Measurements from ENCODE around the gene CTNNA1.
"Not testable (repeated sequence)": the region's sequence is repeated elsewhere in the genome, so short reads cannot be mapped to it uniquely, and the experiment has no call there.

The CTNNA1 gene

GRCh38 chr5:138770977-138771376, 17.8 kb downstream of the CTNNA1 start:
- Histone ChIP-seq H3F3A (ENCODE audit: low read depth) (no peaks in the 10 kb centered on the region), H3K9me3 (ENCODE audit: insufficient read depth, low read depth, low read length) (no peaks in the 10 kb centered on the region), H3K4me3 (ENCODE audit: low read length, poor library complexity, severe bottlenecking) (no peak overlapping the region), H3K4me2 (ENCODE audit: low read depth, low read length, poor library complexity, severe bottlenecking) (no peak overlapping the region), H2AFZ (ENCODE audit: low read length) (no peak overlapping the region), H3K9me2 (replicated peaks; ENCODE audit: low read depth, low read length) (no peaks in the 10 kb centered on the region), H3K79me2 (ENCODE audit: insufficient read depth, low read length) (no peaks in the 10 kb centered on the region), H3K4me1 (ENCODE audit: insufficient read depth, low read length, poor library complexity, severe bottlenecking) (no peaks in the 10 kb centered on the region), H3K9ac (ENCODE audit: low read depth, low read length, poor library complexity, severe bottlenecking) (no peak overlapping the region), H3K36me3 (ENCODE audit: insufficient read depth, low read length) (no peaks in the 10 kb centered on the region), H3K27me3 (ENCODE audit: insufficient read depth, low read length, poor library complexity, severe bottlenecking) (no peaks in the 10 kb centered on the region), H4K20me1 (ENCODE audit: insufficient read depth, low read length, poor library complexity, severe bottlenecking) (no peaks in the 10 kb centered on the region)
- TF ChIP-seq EZH2phosphoT487 (IDR thresholded peaks at IDR 0.05; ENCODE audit: borderline replicate concordance) (no peak), CTCF (conservative IDR thresholded peaks at IDR 0.05; ENCODE audit: low read length) (no peak)

GRCh38 chr5:138772986-138773594, 19.9 kb downstream of the CTNNA1 start:
- no peaks in the 10 kb centered on the region for H3K27me3 ChIP-seq (ENCODE audit: insufficient read depth, low read length, poor library complexity, severe bottlenecking)
- H3K9me2 ChIP-seq (replicated peaks; ENCODE audit: low read depth, low read length) = no peaks in the 10 kb centered on the region
- no peaks in the 10 kb centered on the region for H3F3A ChIP-seq (ENCODE audit: low read depth)
- H3K4me2 ChIP-seq (ENCODE audit: low read depth, low read length, poor library complexity, severe bottlenecking) = no peak overlapping the region
- H4K20me1 ChIP-seq (ENCODE audit: insufficient read depth, low read length, poor library complexity, severe bottlenecking) = no peaks in the 10 kb centered on the region
- no peak for TF ChIP-seq EZH2phosphoT487 (IDR thresholded peaks at IDR 0.05; ENCODE audit: borderline replicate concordance)
- TF ChIP-seq CTCF (conservative IDR thresholded peaks at IDR 0.05; ENCODE audit: low read length) = no peak
- H3K36me3 ChIP-seq (ENCODE audit: insufficient read depth, low read length) = no peaks in the 10 kb centered on the region
- H3K9ac ChIP-seq (ENCODE audit: low read depth, low read length, poor library complexity, severe bottlenecking) = no peak overlapping the region
- H3K9me3 ChIP-seq (ENCODE audit: insufficient read depth, low read depth, low read length) = no peaks in the 10 kb centered on the region
- H3K4me3 ChIP-seq (ENCODE audit: low read length, poor library complexity, severe bottlenecking) = no peak overlapping the region
- H3K4me1 ChIP-seq (ENCODE audit: insufficient read depth, low read length, poor library complexity, severe bottlenecking) = no peaks in the 10 kb centered on the region
- H2AFZ ChIP-seq (ENCODE audit: low read length) = no peak overlapping the region
- H3K79me2 ChIP-seq (ENCODE audit: insufficient read depth, low read length) = no peaks in the 10 kb centered on the region

GRCh38 chr5:138773624-138774023, 20.4 kb downstream of the CTNNA1 start:
- not testable (repeated sequence) for H3K9me2 ChIP-seq (replicated peaks; ENCODE audit: low read depth, low read length); H3K36me3 ChIP-seq (ENCODE audit: insufficient read depth, low read length)

GRCh38 chr5:138775034-138775433, 21.8 kb downstream of the CTNNA1 start:
- no peak for TF ChIP-seq CTCF (conservative IDR thresholded peaks at IDR 0.05; ENCODE audit: low read length)
- no peak for TF ChIP-seq EZH2phosphoT487 (IDR thresholded peaks at IDR 0.05; ENCODE audit: borderline replicate concordance)
- H3K79me2 ChIP-seq (ENCODE audit: insufficient read depth, low read length) = no peaks in the 10 kb centered on the region
- no peaks in the 10 kb centered on the region for H3F3A ChIP-seq (ENCODE audit: low read depth)
- H3K9me3 ChIP-seq (ENCODE audit: insufficient read depth, low read depth, low read length) = no peaks in the 10 kb centered on the region
- no peak overlapping the region for H2AFZ ChIP-seq (ENCODE audit: low read length)
- no peaks in the 10 kb centered on the region for H3K4me1 ChIP-seq (ENCODE audit: insufficient read depth, low read length, poor library complexity, severe bottlenecking)
- no peak overlapping the region for H3K4me3 ChIP-seq (ENCODE audit: low read length, poor library complexity, severe bottlenecking)
- H3K9me2 ChIP-seq (replicated peaks; ENCODE audit: low read depth, low read length) = no peaks in the 10 kb centered on the region
- H3K9ac ChIP-seq (ENCODE audit: low read depth, low read length, poor library complexity, severe bottlenecking) = no peak overlapping the region
- H3K4me2 ChIP-seq (ENCODE audit: low read depth, low read length, poor library complexity, severe bottlenecking) = no peak overlapping the region
- H3K36me3 ChIP-seq (ENCODE audit: insufficient read depth, low read length) = no peaks in the 10 kb centered on the region
- H4K20me1 ChIP-seq (ENCODE audit: insufficient read depth, low read length, poor library complexity, severe bottlenecking) = no peaks in the 10 kb centered on the region
- no peaks in the 10 kb centered on the region for H3K27me3 ChIP-seq (ENCODE audit: insufficient read depth, low read length, poor library complexity, severe bottlenecking)

More at GRCh38 chr5:138773624-138774023, 20.4 kb downstream of the CTNNA1 start:
- not testable (repeated sequence) for H3K9ac ChIP-seq (ENCODE audit: low read depth, low read length, poor library complexity, severe bottlenecking); H3K4me1 ChIP-seq (ENCODE audit: insufficient read depth, low read length, poor library complexity, severe bottlenecking); H3K4me3 ChIP-seq (ENCODE audit: low read length, poor library complexity, severe bottlenecking); H3K4me2 ChIP-seq (ENCODE audit: low read depth, low read length, poor library complexity, severe bottlenecking); H2AFZ ChIP-seq (ENCODE audit: low read length); H3K27me3 ChIP-seq (ENCODE audit: insufficient read depth, low read length, poor library complexity, severe bottlenecking); H4K20me1 ChIP-seq (ENCODE audit: insufficient read depth, low read length, poor library complexity, severe bottlenecking); H3K9me3 ChIP-seq (ENCODE audit: insufficient read depth, low read depth, low read length); H3K79me2 ChIP-seq (ENCODE audit: insufficient read depth, low read length); H3F3A ChIP-seq (ENCODE audit: low read depth)
